GM21381 (cell line): Measurements from ENCODE around the gene RER1.

ENCODE experiments used
- ATAC-seq: cut with Tn5 transposase; IDR thresholded peaks from one replicate; pipeline ENCODE4 v1.9.1; 2021; ENCODE audit warnings: mild to moderate bottlenecking, moderate library complexity; ENCODE audit not compliant: unreplicated experiment

The RER1 gene

GRCh38 chr1:2442661-2443060 is 51.0 kb downstream of the RER1 start:
- ATAC-seq: no peak

GRCh38 chr1:2443277-2444137 is 51.9 kb downstream of the RER1 start:
- no peak for ATAC-seq

- no peak for ATAC-seq
These were observed 52.5 kb downstream of the RER1 start for GRCh38 chr1:2444138-2444591.

DNA sequence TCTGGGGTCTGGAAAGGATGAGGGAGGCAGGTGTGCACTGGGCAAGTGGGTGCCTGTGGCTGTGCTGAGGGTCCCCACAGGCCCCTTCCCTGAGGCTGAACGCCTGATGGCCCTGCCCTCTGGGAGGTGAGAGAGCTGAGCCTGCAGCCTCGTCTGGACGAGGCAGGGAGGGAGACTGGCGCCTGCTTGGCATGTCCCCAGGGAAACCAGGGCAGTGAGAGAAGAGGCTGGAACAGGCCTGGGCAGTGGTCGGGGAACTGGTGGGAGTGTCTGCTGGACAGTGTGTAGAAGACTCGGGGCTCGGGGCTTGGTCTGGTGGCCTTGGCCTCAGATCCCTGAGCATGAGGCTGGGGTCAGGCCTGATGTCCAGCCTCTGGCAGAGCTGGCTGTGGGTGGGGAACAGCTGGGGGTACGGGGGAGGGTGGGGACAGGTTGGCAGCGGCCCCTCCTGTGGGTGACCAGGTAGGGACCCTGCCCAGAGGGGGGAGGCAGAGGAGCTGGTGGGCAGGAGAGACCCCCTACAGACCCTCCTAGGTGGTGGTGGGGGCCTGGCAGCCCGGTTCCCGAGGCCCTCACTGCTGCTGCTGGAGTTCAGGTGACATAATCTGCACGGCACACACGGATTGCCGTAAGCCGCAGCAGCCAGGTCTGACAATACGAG is 53.7 kb downstream of the RER1 start:
- ATAC-seq: no peak

GRCh38 chr1:2445823-2446215 is 54.2 kb downstream of the RER1 start:
- ATAC-seq: no peak

DNA sequence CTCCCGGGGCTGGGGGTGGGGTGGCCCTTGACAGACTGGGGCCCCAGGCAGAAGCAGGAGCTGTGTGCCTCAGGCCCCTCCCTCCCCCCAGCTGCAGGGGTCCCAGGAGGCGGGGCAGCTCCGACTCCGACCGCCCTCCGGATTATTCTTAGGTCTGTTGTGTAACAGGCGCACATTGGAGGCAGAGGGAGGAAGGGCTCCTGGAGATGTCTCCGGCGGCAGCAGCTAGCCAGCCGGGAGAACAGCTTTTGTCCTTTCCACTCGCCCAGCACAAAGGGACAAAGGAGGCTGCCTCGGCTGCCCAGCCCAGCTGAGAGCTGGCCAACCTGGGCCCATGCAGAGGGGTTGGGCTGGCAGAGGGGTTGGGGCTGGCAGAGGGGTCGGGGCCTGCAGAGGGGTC is 54.8 kb downstream of the RER1 start:
- ATAC-seq: no peak

DNA sequence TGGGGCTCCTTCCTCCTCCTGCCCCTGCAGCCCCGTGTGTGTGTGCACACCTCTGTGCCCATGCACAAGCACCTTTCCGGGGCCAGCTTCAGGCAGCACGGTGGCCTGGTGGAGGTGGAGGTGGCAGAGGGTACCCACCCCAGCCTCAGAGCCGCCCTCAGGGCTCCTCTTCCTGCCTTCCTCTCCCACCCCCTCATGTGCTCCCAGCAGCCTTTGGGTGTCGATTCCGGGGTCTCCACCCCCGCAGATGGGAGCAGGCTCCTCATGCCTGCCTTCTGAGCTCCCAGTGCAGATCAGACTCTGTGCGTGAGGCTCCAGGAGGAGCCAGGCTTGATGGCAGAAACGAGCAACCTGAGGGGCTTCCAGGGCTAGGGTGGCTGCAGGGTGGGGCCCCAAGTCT is 55.2 kb downstream of the RER1 start:
- no peak for ATAC-seq

- ATAC-seq: no peak
These were observed 55.8 kb downstream of the RER1 start for GRCh38 chr1:2447276-2448097.

DNA sequence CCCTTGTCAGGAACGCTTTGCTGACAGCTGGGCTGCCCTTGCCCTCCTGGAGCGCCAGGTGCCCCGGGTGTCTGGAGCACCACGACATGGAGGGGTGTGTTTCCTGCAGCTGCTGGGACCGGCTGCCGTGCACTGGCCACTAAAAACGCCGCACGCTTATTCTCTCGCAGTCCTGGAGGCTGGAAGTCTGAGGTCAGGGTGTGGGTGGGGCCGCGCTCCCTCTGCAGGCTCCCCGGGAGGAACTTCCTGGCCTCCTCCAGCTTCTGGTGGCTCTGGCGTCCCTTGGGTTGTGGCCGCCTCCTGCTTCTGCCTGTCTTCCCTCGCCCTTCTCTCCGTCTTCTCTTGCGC is 56.4 kb downstream of the RER1 start:
- no peak for ATAC-seq

DNA sequence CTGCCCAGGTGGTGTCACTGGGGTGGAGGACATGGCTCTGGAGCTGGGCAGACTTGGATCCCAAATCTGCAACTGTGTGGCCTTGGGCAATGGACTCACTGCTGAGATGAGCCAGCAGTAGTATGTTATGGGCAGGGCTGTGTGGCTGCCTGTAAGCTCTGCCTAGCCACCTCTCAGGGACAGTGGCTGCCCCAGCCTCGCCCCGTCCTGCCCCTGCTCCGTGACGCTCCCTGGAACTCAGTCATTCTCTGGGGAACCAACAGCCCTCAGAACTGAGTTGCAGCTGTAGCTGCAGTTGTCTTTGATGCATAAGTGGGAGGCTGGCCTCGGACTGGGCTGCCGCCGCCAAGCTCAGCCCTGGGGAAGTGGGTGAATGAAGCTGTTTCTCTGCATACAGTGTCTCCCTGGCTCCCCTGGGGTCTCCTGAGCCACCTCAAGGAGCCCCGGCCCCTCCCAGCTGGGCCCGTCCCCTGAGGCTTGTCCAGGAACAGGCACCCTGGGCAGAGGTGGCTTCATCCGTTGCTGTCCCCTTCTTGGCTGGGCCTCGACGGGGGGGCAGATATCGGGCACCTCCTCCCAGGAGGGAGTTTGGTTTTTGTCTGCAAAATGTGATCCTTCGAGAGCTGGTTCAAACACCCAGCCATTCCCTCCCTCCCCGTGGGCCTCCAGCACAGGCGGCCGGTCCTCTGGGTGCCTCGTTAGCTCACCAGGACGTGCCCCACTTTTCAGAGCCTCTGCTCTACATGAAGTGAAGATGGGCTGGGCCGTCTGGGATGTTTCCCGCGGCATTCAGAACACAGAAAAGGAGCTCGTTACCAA is 58.2 kb downstream of the RER1 start:
- no peak for ATAC-seq

DNA sequence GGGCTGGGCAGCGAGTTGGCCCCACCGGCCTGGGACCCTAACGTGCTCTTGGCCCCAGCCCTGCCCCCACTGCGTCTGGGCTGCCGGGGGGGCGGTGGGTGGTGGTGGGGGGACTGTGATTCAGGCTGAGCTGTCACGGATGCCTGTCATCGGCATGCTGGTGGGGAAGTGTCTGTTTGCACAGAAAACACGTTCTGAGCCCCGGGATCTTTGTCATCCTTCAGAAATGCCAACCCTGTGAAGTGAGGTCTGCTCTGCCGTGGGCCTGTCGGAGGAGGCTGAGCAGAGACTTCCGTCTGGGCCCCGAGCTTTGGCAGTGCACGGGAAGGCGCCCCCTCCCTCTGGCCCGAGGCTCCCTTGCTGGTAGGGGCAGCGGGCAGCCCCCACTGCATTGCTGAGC is 60.1 kb downstream of the RER1 start:
- ATAC-seq: no peak

DNA sequence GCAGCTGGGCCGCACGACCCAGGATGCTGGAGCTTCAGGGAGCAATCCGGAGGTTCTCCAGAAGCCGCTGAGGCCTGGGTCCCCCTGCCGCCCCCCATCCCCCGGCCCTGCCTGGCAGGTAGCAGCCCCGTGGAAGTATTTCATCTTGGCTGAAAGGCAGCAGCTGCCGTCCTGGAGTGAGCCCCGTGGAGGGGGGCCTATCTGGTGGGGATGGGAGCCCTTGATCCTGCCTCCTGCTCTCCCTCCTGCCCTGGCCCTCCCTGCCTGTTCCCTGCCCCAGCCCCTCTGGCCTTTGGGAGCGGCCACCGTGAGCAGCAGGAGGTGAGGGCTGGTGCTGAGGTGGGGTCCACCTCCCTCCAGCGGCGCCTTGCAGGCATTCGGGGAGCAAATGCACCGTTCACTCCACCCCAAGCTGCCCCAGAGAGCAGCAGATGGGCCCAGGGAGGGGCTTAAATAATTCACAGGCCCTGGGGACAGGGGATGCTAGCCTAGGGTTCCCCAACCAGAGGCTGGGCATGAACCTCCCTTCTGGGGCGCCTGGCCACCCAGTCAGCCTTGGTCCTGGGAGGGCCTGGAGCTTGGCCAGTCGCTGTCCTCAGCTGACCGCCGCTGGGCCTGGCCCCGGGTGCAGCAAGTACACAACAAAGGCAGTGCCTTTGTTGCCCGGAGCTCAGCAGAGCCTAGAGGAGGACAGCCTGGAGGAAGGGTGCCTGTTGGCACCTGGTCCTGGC is 60.7 kb downstream of the RER1 start:
- no peak for ATAC-seq

DNA sequence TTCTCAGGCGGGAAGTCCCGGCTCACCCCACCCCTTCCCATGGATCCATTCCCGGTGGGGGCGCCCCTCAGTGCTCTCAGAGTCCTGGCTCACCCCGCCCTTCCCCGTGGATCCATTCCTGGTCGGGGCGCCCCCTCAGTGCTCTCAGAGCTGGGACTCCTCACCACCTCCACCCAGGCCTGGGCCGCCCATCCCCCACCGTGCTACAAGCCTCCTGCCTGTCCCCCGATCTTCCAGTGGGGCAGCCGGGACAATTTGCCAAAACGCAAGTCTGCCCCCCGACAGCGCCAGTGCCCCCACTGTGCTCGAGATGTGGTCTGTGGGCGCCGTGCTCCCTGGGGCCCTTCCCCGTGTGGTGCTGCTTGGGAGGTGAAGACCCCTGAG is 61.3 kb downstream of the RER1 start:
- no peak for ATAC-seq

DNA sequence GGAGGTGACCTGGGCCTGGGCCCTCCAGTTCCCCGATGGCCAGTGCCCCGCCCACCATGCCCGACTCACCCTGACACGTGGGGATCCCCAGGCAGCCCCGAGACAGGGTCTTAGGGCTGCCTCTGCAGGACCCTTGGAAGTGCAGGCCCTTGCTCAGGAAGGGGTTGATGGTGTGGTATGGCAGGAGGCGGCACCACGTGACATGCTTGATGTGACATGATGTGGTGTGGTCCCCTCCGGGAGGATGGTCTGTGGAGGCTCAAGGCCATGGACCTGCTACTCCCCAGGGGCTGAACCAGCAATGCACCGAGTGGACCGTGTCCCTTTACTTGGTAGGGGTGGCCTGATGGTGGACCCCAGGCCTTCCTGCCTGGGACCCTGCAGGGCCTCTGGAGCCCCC is 62.6 kb downstream of the RER1 start:
- ATAC-seq: no peak
